ENCODE measurements around the gene GYPB.
A peak's percentile ranks its signal among the peaks of the same experiment; 100 is the strongest.
"Not testable (repeated sequence)": the region's sequence is repeated elsewhere in the genome, so short reads cannot be mapped to it uniquely, and the experiment has no call there.

The GYPB gene

GRCh38 chr4:144021336-144021990 lies 2.3 kb upstream of the GYPB start:
- H3K4me3 ChIP-seq (ENCODE audit: low read depth, low read length): not testable (repeated sequence)
- peak; percentile 64 for TF ChIP-seq CTCF (conservative IDR thresholded peaks at IDR 0.05; ENCODE audit: low read depth, low read length)
- DNase-seq (ENCODE audit: low read depth): peak; percentile 43

GRCh38 chr4:144018223-144019000 lies 768 bp downstream of the GYPB start:
- DNase-seq (ENCODE audit: low read depth); H3K4me3 ChIP-seq (ENCODE audit: low read depth, low read length): not testable (repeated sequence)

- DNase-seq (ENCODE audit: low read depth); H3K4me3 ChIP-seq (ENCODE audit: low read depth, low read length): not testable (repeated sequence)
Measured at GRCh38 chr4:144017271-144017670, 1.9 kb downstream of the GYPB start.

- not testable (repeated sequence) for DNase-seq (ENCODE audit: low read depth); H3K4me3 ChIP-seq (ENCODE audit: low read depth, low read length)
Measured at GRCh38 chr4:144016057-144016605, 3.0 kb downstream of the GYPB start.

GRCh38 chr4:144014808-144015207 lies 4.4 kb downstream of the GYPB start:
- TF ChIP-seq CTCF (conservative IDR thresholded peaks at IDR 0.05; ENCODE audit: low read depth, low read length): no peak

GRCh38 chr4:144008602-144009001 lies 10.6 kb downstream of the GYPB start:
- not testable (repeated sequence) for DNase-seq (ENCODE audit: low read depth); H3K4me3 ChIP-seq (ENCODE audit: low read depth, low read length)

More at GRCh38 chr4:144014808-144015207, 4.4 kb downstream of the GYPB start:
- no peak overlapping the region for H3K4me3 ChIP-seq (ENCODE audit: low read depth, low read length)
- DNase-seq (ENCODE audit: low read depth): no peak

- not testable (repeated sequence) for DNase-seq (ENCODE audit: low read depth); H3K4me3 ChIP-seq (ENCODE audit: low read depth, low read length)
Measured at GRCh38 chr4:144007960-144008359, 11.2 kb downstream of the GYPB start.

GRCh38 chr4:144006200-144006803 lies 12.9 kb downstream of the GYPB start:
- peak; percentile 51 for DNase-seq (ENCODE audit: low read depth)
- H3K4me3 ChIP-seq (ENCODE audit: low read depth, low read length): not testable (repeated sequence)

- H3K4me3 ChIP-seq (ENCODE audit: low read depth, low read length); DNase-seq (ENCODE audit: low read depth): not testable (repeated sequence)
Measured at GRCh38 chr4:144005558-144005953, 13.6 kb downstream of the GYPB start.

- peak; percentile 58 for DNase-seq (ENCODE audit: low read depth)
- not testable (repeated sequence) for H3K4me3 ChIP-seq (ENCODE audit: low read depth, low read length)
Measured at GRCh38 chr4:144004868-144005557, 14.2 kb downstream of the GYPB start.

GRCh38 chr4:144003890-144004265 lies 15.3 kb downstream of the GYPB start:
- H3K4me3 ChIP-seq (ENCODE audit: low read depth, low read length): not testable (repeated sequence)

GRCh38 chr4:144003205-144003889 lies 15.8 kb downstream of the GYPB start:
- DNase-seq (ENCODE audit: low read depth); H3K4me3 ChIP-seq (ENCODE audit: low read depth, low read length): not testable (repeated sequence)

More at GRCh38 chr4:144003890-144004265, 15.3 kb downstream of the GYPB start:
- DNase-seq (ENCODE audit: low read depth): not testable (repeated sequence)

- not testable (repeated sequence) for DNase-seq (ENCODE audit: low read depth); H3K4me3 ChIP-seq (ENCODE audit: low read depth, low read length)
Measured at GRCh38 chr4:144000331-144000995, 18.7 kb downstream of the GYPB start.

- H3K4me3 ChIP-seq (ENCODE audit: low read depth, low read length); DNase-seq (ENCODE audit: low read depth): not testable (repeated sequence)
Measured at GRCh38 chr4:143996193-143996592, 23.0 kb downstream of the GYPB start.

GRCh38 chr4:143991761-143992160 lies 27.4 kb downstream of the GYPB start:
- H3K4me3 ChIP-seq (ENCODE audit: low read depth, low read length); DNase-seq (ENCODE audit: low read depth): not testable (repeated sequence)
